Measurements from ENCODE around the gene CHD2. TPM values are rescaled to one million over a fixed set of nuclear protein-coding genes. Genes with fewer than 3 reads are reported as not detected.

The CHD2 gene
- total RNA-seq, 1 experiment from 2014 or later = 101 TPM

GRCh38 chr15:92880796-92881195 lies 19.3 kb upstream of the CHD2 start (continued):
- no peak for TF ChIP-seq ZNF317 (CRISPR knock-in tag; IDR thresholded peaks at IDR 0.05; ENCODE audit: borderline replicate concordance, low read depth)
- no peak for TF ChIP-seq CREM (CRISPR knock-in tag; IDR thresholded peaks at IDR 0.05)

- Mint-ChIP-seq H3K4me1 (peaks cover 57% of the 10 kb centered on the region), H3K36me3 (peaks cover 28% of the 10 kb centered on the region), H3K4me3 (peak overlapping the region; percentile 67), H3K9me3 (no peaks in the 10 kb centered on the region), H3K27ac (peak overlapping the region; percentile 99), H3K27me3 (ENCODE audit: low read depth) (no peaks in the 10 kb centered on the region)
- POLR2A ChIA-PET = interaction anchor here (1.1 to 8.6 kb wide), 8 partner anchors 14 to 72 kb away, joined by 3 to 226 read pairs (median 27); partner anchors contain the start of gene CHD2
- no peak for ATAC-seq
- TF ChIP-seq TEAD1 (CRISPR knock-in tag; IDR thresholded peaks at IDR 0.05) (no peak), ZNF425 (CRISPR knock-in tag; conservative IDR thresholded peaks at IDR 0.05) (no peak), ATF3 (CRISPR knock-in tag; conservative IDR thresholded peaks at IDR 0.05) (no peak), ZMAT4 (CRISPR knock-in tag; IDR thresholded peaks at IDR 0.05) (no peak), GABPB1 (CRISPR knock-in tag; IDR thresholded peaks at IDR 0.05) (no peak)
- TF ChIP-seq, protein P1, sequence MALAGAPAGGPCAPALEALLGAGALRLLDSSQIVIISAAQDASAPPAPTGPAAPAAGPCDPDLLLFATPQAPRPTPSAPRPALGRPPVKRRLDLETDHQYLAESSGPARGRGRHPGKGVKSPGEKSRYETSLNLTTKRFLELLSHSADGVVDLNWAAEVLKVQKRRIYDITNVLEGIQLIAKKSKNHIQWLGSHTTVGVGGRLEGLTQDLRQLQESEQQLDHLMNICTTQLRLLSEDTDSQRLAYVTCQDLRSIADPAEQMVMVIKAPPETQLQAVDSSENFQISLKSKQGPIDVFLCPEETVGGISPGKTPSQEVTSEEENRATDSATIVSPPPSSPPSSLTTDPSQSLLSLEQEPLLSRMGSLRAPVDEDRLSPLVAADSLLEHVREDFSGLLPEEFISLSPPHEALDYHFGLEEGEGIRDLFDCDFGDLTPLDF (CRISPR knock-in tag; IDR thresholded peaks at IDR 0.05) = no peak
- TF ChIP-seq, protein P2, sequence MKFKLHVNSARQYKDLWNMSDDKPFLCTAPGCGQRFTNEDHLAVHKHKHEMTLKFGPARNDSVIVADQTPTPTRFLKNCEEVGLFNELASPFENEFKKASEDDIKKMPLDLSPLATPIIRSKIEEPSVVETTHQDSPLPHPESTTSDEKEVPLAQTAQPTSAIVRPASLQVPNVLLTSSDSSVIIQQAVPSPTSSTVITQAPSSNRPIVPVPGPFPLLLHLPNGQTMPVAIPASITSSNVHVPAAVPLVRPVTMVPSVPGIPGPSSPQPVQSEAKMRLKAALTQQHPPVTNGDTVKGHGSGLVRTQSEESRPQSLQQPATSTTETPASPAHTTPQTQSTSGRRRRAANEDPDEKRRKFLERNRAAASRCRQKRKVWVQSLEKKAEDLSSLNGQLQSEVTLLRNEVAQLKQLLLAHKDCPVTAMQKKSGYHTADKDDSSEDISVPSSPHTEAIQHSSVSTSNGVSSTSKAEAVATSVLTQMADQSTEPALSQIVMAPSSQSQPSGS (CRISPR knock-in tag; IDR thresholded peaks at IDR 0.05; ENCODE audit: borderline replicate concordance, low read depth) = no peak
- CTCF ChIA-PET = interaction anchor here (1.3 to 4.7 kb wide), 3 partner anchors 59 to 84 kb away, joined by 4 to 48 read pairs (median 6); no protein-coding TSS in a partner anchor
- DNase-seq (ENCODE audit: low spot score) = no peak
Observed at GRCh38 chr15:92881211-92881754, 18.8 kb upstream of the CHD2 start.

- H3K27me3 Mint-ChIP-seq (ENCODE audit: low read depth) = no peaks in the 10 kb centered on the region
- ChIA-PET POLR2A (interaction anchor here (0.6 to 8.6 kb wide), 24 partner anchors 10 to 234 kb away, joined by 3 to 226 read pairs (median 6); partner anchors contain the start of gene CHD2), CTCF (interaction anchor here (0.6 to 4.7 kb wide), 19 partner anchors 8 to 167 kb away, joined by 3 to 48 read pairs (median 4); partner anchors contain the start of gene CHD2)
- peak overlapping the region; percentile 99 for H3K27ac Mint-ChIP-seq
- H3K4me3 Mint-ChIP-seq = peak overlapping the region; percentile 67
- H3K36me3 Mint-ChIP-seq = peaks cover 36% of the 10 kb centered on the region
- peak; percentile 93 for ATAC-seq
- DNase-seq (ENCODE audit: low spot score) = peak; percentile 99
- no peaks in the 10 kb centered on the region for H3K9me3 Mint-ChIP-seq
- H3K4me1 Mint-ChIP-seq = peaks cover 65% of the 10 kb centered on the region
- no peak for TF ChIP-seq AR (CRISPR knock-in tag; IDR thresholded peaks at IDR 0.05)
- no peak for TF ChIP-seq ZNF317 (CRISPR knock-in tag; IDR thresholded peaks at IDR 0.05; ENCODE audit: borderline replicate concordance, low read depth)
- TF ChIP-seq PRDM15 (CRISPR knock-in tag; IDR thresholded peaks at IDR 0.05) = no peak
- TF ChIP-seq ZNF671 (CRISPR knock-in tag; IDR thresholded peaks at IDR 0.05) = peak; percentile 39; the same call in 1 of the 2 replicates
- no peak for TF ChIP-seq SOX15 (CRISPR knock-in tag; IDR thresholded peaks at IDR 0.05)
- 0 out of 2 replicates have a peak, but pooled peaks have one; percentile 1 for TF ChIP-seq TEAD1 (CRISPR knock-in tag; IDR thresholded peaks at IDR 0.05)
- TF ChIP-seq ZNF512 (CRISPR knock-in tag; IDR thresholded peaks at IDR 0.05; ENCODE audit: borderline replicate concordance) = no peak
- TF ChIP-seq CREB1 (CRISPR knock-in tag; IDR thresholded peaks at IDR 0.05) = no peak
Observed at GRCh38 chr15:92881802-92882696, 18.1 kb upstream of the CHD2 start.

Measured in WTC11 (cell line).